H9 (cell line): Measurements from ENCODE around the gene GRID1. TPM values are rescaled to one million over a fixed set of nuclear protein-coding genes. Genes with fewer than 3 reads are reported as not detected.

Source experiments
- DNase-seq: peaks from one replicate; pipeline ENCODE4 v3.0.0-alpha.2; 2017
- H2AFZ ChIP-seq: one replicate; pipeline ENCODE4 v1.6.1; 2013; ENCODE audit warnings: mild to moderate bottlenecking, low read length, control low read depth, moderate library complexity
- H2AK5ac ChIP-seq: 2 replicates; pipeline ENCODE4 v1.6.1; 2013; ENCODE audit warnings: low read length, control low read depth, mixed read lengths; ENCODE audit not compliant: insufficient read length
- H2BK120ac ChIP-seq: one replicate; pipeline ENCODE4 v1.6.1; 2013; ENCODE audit warnings: low read depth, mild to moderate bottlenecking, low read length, control low read depth, inconsistent platforms; ENCODE audit not compliant: poor library complexity, severe bottlenecking
- H2BK12ac ChIP-seq: 2 replicates; pipeline ENCODE4 v1.6.1; 2013; ENCODE audit warnings: low read length, control low read depth, mixed read lengths, low read depth; ENCODE audit not compliant: insufficient read length
- H2BK15ac ChIP-seq: 2 replicates; pipeline ENCODE4 v1.6.1; 2013; ENCODE audit warnings: low read depth, low read length, control low read depth
- H2BK20ac ChIP-seq: one replicate; pipeline ENCODE4 v1.6.1; 2013; ENCODE audit warnings: low read depth, mild to moderate bottlenecking, low read length, control low read depth, inconsistent platforms; ENCODE audit not compliant: poor library complexity, severe bottlenecking
- H2BK5ac ChIP-seq: 2 replicates; pipeline ENCODE4 v1.6.1; 2013; ENCODE audit warnings: low read length, control low read depth, mixed read lengths; ENCODE audit not compliant: insufficient read length
- H3K14ac ChIP-seq: 2 replicates; pipeline ENCODE4 v1.6.1; 2013; ENCODE audit warnings: low read length, control low read depth; ENCODE audit not compliant: insufficient read depth
- H3K18ac ChIP-seq: 2 replicates; pipeline ENCODE4 v1.6.1; 2013; ENCODE audit warnings: low read depth, mild to moderate bottlenecking, mixed read lengths, low read length, control low read depth; ENCODE audit not compliant: insufficient read length
- H3K23ac ChIP-seq: 2 replicates; pipeline ENCODE4 v1.6.1; 2013; ENCODE audit warnings: low read length, control low read depth, mixed read lengths, low read depth; ENCODE audit not compliant: insufficient read length
- H3K23me2 ChIP-seq: 2 replicates; pipeline ENCODE4 v1.6.1; 2013; ENCODE audit warnings: low read depth, mild to moderate bottlenecking, mixed read lengths, low read length, control low read depth; ENCODE audit not compliant: insufficient read length, poor library complexity, severe bottlenecking
- H3K27ac ChIP-seq: 2 replicates; pipeline ENCODE4 v1.5.1; 2013; ENCODE audit warnings: low read length, control low read depth, mixed read lengths, low read depth; ENCODE audit not compliant: insufficient read length
- H3K27me3 ChIP-seq: 2 replicates; pipeline ENCODE4 v1.6.1; 2013; ENCODE audit warnings: low read length, control low read depth, inconsistent platforms; ENCODE audit not compliant: insufficient read depth
- H3K4ac ChIP-seq: 2 replicates; pipeline ENCODE4 v1.6.1; 2013; ENCODE audit warnings: low read depth, mild to moderate bottlenecking, control low read depth, inconsistent platforms, low read length, moderate library complexity
- H3K4me1 ChIP-seq: 2 replicates; pipeline ENCODE4 v1.6.1; 2013; ENCODE audit warnings: low read length, control low read depth, inconsistent platforms; ENCODE audit not compliant: insufficient read depth
- H3K4me2 ChIP-seq: 2 replicates; pipeline ENCODE4 v1.6.1; 2013; ENCODE audit warnings: low read length, control low read depth, mixed read lengths; ENCODE audit not compliant: insufficient read length, insufficient read depth
- H3K56ac ChIP-seq: 2 replicates; pipeline ENCODE4 v1.6.1; 2013; ENCODE audit warnings: low read depth, mild to moderate bottlenecking, mixed read lengths, low read length, control low read depth; ENCODE audit not compliant: insufficient read length
- H3K79me1 ChIP-seq: 2 replicates; pipeline ENCODE4 v1.6.1; 2013; ENCODE audit warnings: low read depth, mild to moderate bottlenecking, moderate library complexity, low read length, control low read depth, inconsistent platforms; ENCODE audit not compliant: insufficient read depth, poor library complexity, severe bottlenecking
- H3K79me2 ChIP-seq: 2 replicates; pipeline ENCODE4 v1.6.1; 2013; ENCODE audit warnings: low read length, control low read depth, inconsistent platforms; ENCODE audit not compliant: insufficient read depth
- H3K9ac ChIP-seq: 2 replicates; pipeline ENCODE4 v1.6.1; 2013; ENCODE audit warnings: low read length, control low read depth, mixed read lengths; ENCODE audit not compliant: insufficient read length; ENCODE audit errors: extremely low read depth
- H3K9me3 ChIP-seq: one replicate; pipeline ENCODE4 v1.6.1; 2013; ENCODE audit warnings: low read depth, low read length, inconsistent platforms; ENCODE audit not compliant: control insufficient read depth
- H3T11ph ChIP-seq: one replicate; pipeline ENCODE4 v1.6.1; 2013; ENCODE audit warnings: mild to moderate bottlenecking, low read length, control low read depth, inconsistent platforms
- H4K20me1 ChIP-seq: one replicate; pipeline ENCODE4 v1.6.1; 2013; ENCODE audit not compliant: control insufficient read depth, insufficient read length, insufficient read depth
- H4K5ac ChIP-seq: 2 replicates; pipeline ENCODE4 v1.6.1; 2013; ENCODE audit warnings: low read depth, mild to moderate bottlenecking, mixed read lengths, low read length, control low read depth; ENCODE audit not compliant: insufficient read length
- H4K8ac ChIP-seq: replicated peaks from 2 replicates; pipeline ENCODE4 v1.6.1; 2013; ENCODE audit warnings: low read length, control low read depth, mixed read lengths, low read depth; ENCODE audit not compliant: insufficient read length
- H4K91ac ChIP-seq: 2 replicates; pipeline ENCODE4 v1.6.1; 2013; ENCODE audit warnings: low read depth, mild to moderate bottlenecking, moderate library complexity, mixed read lengths, low read length, control low read depth; ENCODE audit not compliant: insufficient read length
- H3K27ac Mint-ChIP-seq, 3 experiments: 2 replicates in 2 of 3; 3 replicates in 1 of 3; pipeline ENCODE4 v1.8.0; 2020 to 2021; ENCODE audit warnings: mixed read lengths in 3 of 3, mild to moderate bottlenecking in 1 of 3, moderate library complexity in 1 of 3
- H3K27me3 Mint-ChIP-seq: 2 replicates; pipeline ENCODE4 v1.8.0; 2021; ENCODE audit warnings: low read depth, mild to moderate bottlenecking, moderate library complexity, mixed read lengths
- H3K36me3 Mint-ChIP-seq, 3 experiments: 2 replicates in 2 of 3; 3 replicates in 1 of 3; pipeline ENCODE4 v1.8.0; 2020 to 2021; ENCODE audit warnings: low read depth in 3 of 3, mixed read lengths in 3 of 3; ENCODE audit not compliant: insufficient read depth in 1 of 3
- H3K4me1 Mint-ChIP-seq, 2 experiments: 2 replicates each; pipeline ENCODE4 v1.8.0; 2020; ENCODE audit warnings: mixed read lengths in 2 of 2
- H3K4me3 Mint-ChIP-seq, 2 experiments: 2 replicates in 1 of 2; 3 replicates in 1 of 2; pipeline ENCODE4 v1.8.0; 2020 to 2021; ENCODE audit warnings: mild to moderate bottlenecking in 2 of 2, mixed read lengths in 2 of 2, moderate library complexity in 1 of 2
- H3K9me3 Mint-ChIP-seq, 2 experiments: 2 replicates in 1 of 2; 3 replicates in 1 of 2; pipeline ENCODE4 v1.8.0; 2020; ENCODE audit warnings: mild to moderate bottlenecking in 2 of 2, mixed read lengths in 2 of 2, moderate library complexity in 1 of 2
- CTCF ChIP-seq: fragments of 200-600 bp; sonication (generic); conservative IDR thresholded peaks from 3 replicates; pipeline ENCODE4 v1.8.0; 2021; ENCODE audit warnings: antibody characterized with exemption, mild to moderate bottlenecking
- WGBS: extraction: QIAGEN DNeasy Blood & Tissue Kit; methylation state at CpG from one replicate; pipeline ENCODE4 v1.1.7; 2013; ENCODE audit warnings: missing lambda C conversion rate, low lambda C conversion rate, mixed read lengths; ENCODE audit not compliant: insufficient read length; ENCODE audit errors: extremely low coverage; 5-methylcytosine and 5-hydroxymethylcytosine counted together
- total RNA-seq: library from RNA; stranded (reverse); gene quantifications from 2 replicates; pipeline ENCODE4 v1.2.1, GENCODE V29; 2021

GRID1 gene
- total RNA-seq, 1 experiment from 2014 or later, result 0.35 TPM

GRCh38 chr10:86035791-86036543 is 330.6 kb downstream of the GRID1 start:
- no peak for TF ChIP-seq CTCF
- no peak overlapping the region for H2AK5ac ChIP-seq
- H2BK20ac ChIP-seq, result no peak overlapping the region
- H3K4me3 Mint-ChIP-seq, result no peak overlapping the region
- H3K23ac ChIP-seq, result no peak overlapping the region
- no peak overlapping the region for H2BK12ac ChIP-seq
- peaks cover 15 to 18% of the 10 kb centered on the region in 2 experiments for H3K9me3 Mint-ChIP-seq
- no peak overlapping the region for H3K9ac ChIP-seq
- no peaks in the 10 kb centered on the region for H3K23me2 ChIP-seq
- H3T11ph ChIP-seq, result no peak overlapping the region
- no peak overlapping the region for H2BK5ac ChIP-seq
- H3K27ac ChIP-seq, result no peak overlapping the region
- H3K27me3 ChIP-seq, result no peaks in the 10 kb centered on the region
- H4K8ac ChIP-seq, result no peak overlapping the region
- no peak overlapping the region for H2AFZ ChIP-seq
- H3K36me3 Mint-ChIP-seq, result peaks cover 5 to 10% (median 10%) of the 10 kb centered on the region in 3 experiments; a peak in 6 of 7 replicates
- no peak overlapping the region for H2BK120ac ChIP-seq
- no peaks in the 10 kb centered on the region for H4K20me1 ChIP-seq
- peak overlapping the region in 1 of 3 experiments; percentile 5; a peak in 1 of 7 replicates for H3K27ac Mint-ChIP-seq
- no peaks in the 10 kb centered on the region for H3K79me1 ChIP-seq
- H3K4me1 Mint-ChIP-seq, result no peaks in the 10 kb centered on the region
- H3K79me2 ChIP-seq, result no peaks in the 10 kb centered on the region
- H4K5ac ChIP-seq, result no peak overlapping the region
- no peak overlapping the region for H3K4me2 ChIP-seq
- no peak overlapping the region for H3K56ac ChIP-seq
- WGBS, result no CpG with 5 or more reads among the region's 11 CpGs
- H3K27me3 Mint-ChIP-seq, result peaks cover 1% of the 10 kb centered on the region
- H2BK15ac ChIP-seq, result no peak overlapping the region
- DNase-seq, result no peak
- no peak overlapping the region; the same call in 1 of the 2 replicates for H3K14ac ChIP-seq
- no peak overlapping the region for H4K91ac ChIP-seq
- H3K18ac ChIP-seq, result no peak overlapping the region
- H3K4me1 ChIP-seq, result no peaks in the 10 kb centered on the region
- no peak overlapping the region for H3K4ac ChIP-seq
- peaks cover 10% of the 10 kb centered on the region for H3K9me3 ChIP-seq
